Stomach smooth muscle (tissue), 2 donors: ENCODE data around the gene UBE2I.

Source experiments
- H3K27ac ChIP-seq: one replicate; pipeline ENCODE4 v1.7.0; 2013; ENCODE audit warnings: mild to moderate bottlenecking, low read length, inconsistent platforms
- H3K27me3 ChIP-seq, 2 donors: one replicate each; pipeline ENCODE4 v1.7.0; 2013; ENCODE audit warnings: low read length in 2 of 2; ENCODE audit not compliant: insufficient read depth in 2 of 2, control insufficient read depth in 1 of 2
- H3K36me3 ChIP-seq, 2 donors: one replicate each; pipeline ENCODE4 v1.7.0; 2013; ENCODE audit warnings: low read length in 2 of 2; ENCODE audit not compliant: control insufficient read depth in 2 of 2, insufficient read depth in 2 of 2
- H3K4me1 ChIP-seq: one replicate; pipeline ENCODE4 v1.7.0; 2013; ENCODE audit warnings: low read length; ENCODE audit not compliant: control insufficient read depth, insufficient read depth
- H3K4me3 ChIP-seq, 2 donors: one replicate each; pipeline ENCODE4 v1.7.0; 2013; ENCODE audit warnings: low read length in 2 of 2
- H3K9ac ChIP-seq, 2 donors: one replicate each; pipeline ENCODE4 v1.7.0; 2013; ENCODE audit warnings: low read length in 2 of 2, mild to moderate bottlenecking in 1 of 2
- H3K9me3 ChIP-seq, 2 donors: one replicate each; pipeline ENCODE4 v1.7.0; 2013; ENCODE audit warnings: low read length in 2 of 2; ENCODE audit not compliant: control insufficient read depth in 2 of 2
- donor health status: healthy.
- donor health status: Pancreatic carcinoma.

The UBE2I gene

GRCh38 chr16:1345651-1346421 lies 36.4 kb downstream of the UBE2I start:
- no peak overlapping the region for H3K4me3 ChIP-seq
- peaks cover 3 to 10% of the 10 kb centered on the region in 2 donors for H3K36me3 ChIP-seq
- H3K4me1 ChIP-seq: peaks cover 18% of the 10 kb centered on the region
- H3K27me3 ChIP-seq: peaks cover 0 to 2% of the 10 kb centered on the region in 2 donors
- no peak overlapping the region for H3K27ac ChIP-seq
- no peaks in the 10 kb centered on the region for H3K9me3 ChIP-seq
- H3K9ac ChIP-seq: no peak overlapping the region

GRCh38 chr16:1346422-1347285 lies 37.2 kb downstream of the UBE2I start:
- Histone ChIP-seq H3K9me3 (no peaks in the 10 kb centered on the region), H3K27ac (no peak overlapping the region), H3K4me1 (peaks cover 25% of the 10 kb centered on the region), H3K4me3 (no peak overlapping the region), H3K27me3 (peaks cover 0 to 2% of the 10 kb centered on the region in 2 donors), H3K9ac (no peak overlapping the region), H3K36me3 (peaks cover 3 to 10% of the 10 kb centered on the region in 2 donors)

- peaks cover 3 to 10% of the 10 kb centered on the region in 2 donors for H3K36me3 ChIP-seq
- H3K27ac ChIP-seq: no peak overlapping the region
- H3K9me3 ChIP-seq: no peaks in the 10 kb centered on the region
- H3K9ac ChIP-seq: no peak overlapping the region
- peaks cover 24% of the 10 kb centered on the region for H3K4me1 ChIP-seq
- peaks cover 0 to 2% of the 10 kb centered on the region in 2 donors for H3K27me3 ChIP-seq
- H3K4me3 ChIP-seq: no peak overlapping the region
Measured at GRCh38 chr16:1347286-1347855, 37.9 kb downstream of the UBE2I start.

DNA sequence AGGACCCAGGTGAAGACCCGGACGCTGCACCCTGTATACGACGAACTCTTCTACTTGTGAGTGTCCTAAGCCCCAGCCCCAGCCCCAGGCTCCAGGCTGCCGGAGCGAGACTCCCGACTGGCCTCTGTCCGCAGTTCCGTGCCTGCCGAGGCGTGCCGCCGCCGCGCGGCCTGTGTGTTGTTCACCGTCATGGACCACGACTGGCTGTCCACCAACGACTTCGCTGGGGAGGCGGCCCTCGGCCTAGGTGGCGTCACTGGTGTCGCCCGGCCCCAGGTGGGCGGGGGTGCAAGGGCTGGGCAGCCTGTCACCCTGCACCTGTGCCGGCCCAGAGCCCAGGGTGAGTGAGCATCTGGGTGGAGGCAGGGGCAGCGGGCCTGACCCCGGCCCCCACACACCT lies 38.5 kb downstream of the UBE2I start:
- no peak overlapping the region for H3K9ac ChIP-seq
- H3K36me3 ChIP-seq: peaks cover 3 to 10% of the 10 kb centered on the region in 2 donors
- no peaks in the 10 kb centered on the region for H3K9me3 ChIP-seq
- peaks cover 25% of the 10 kb centered on the region for H3K4me1 ChIP-seq
- no peaks in the 10 kb centered on the region for H3K27me3 ChIP-seq
- H3K4me3 ChIP-seq: no peak overlapping the region
- H3K27ac ChIP-seq: no peak overlapping the region

- Histone ChIP-seq H3K27ac (no peak overlapping the region), H3K9me3 (no peaks in the 10 kb centered on the region), H3K36me3 (peaks cover 3 to 10% of the 10 kb centered on the region in 2 donors), H3K4me1 (peaks cover 26% of the 10 kb centered on the region), H3K4me3 (no peak overlapping the region), H3K9ac (no peak overlapping the region), H3K27me3 (no peaks in the 10 kb centered on the region)
Measured at GRCh38 chr16:1348441-1348840, 39.0 kb downstream of the UBE2I start.

GRCh38 chr16:1348926-1349325 lies 39.5 kb downstream of the UBE2I start:
- H3K4me1 ChIP-seq: peaks cover 30% of the 10 kb centered on the region
- H3K36me3 ChIP-seq: peaks cover 3 to 10% of the 10 kb centered on the region in 2 donors
- H3K27me3 ChIP-seq: no peaks in the 10 kb centered on the region
- H3K9me3 ChIP-seq: no peaks in the 10 kb centered on the region
- no peak overlapping the region for H3K4me3 ChIP-seq
- H3K27ac ChIP-seq: no peak overlapping the region
- no peak overlapping the region for H3K9ac ChIP-seq

DNA sequence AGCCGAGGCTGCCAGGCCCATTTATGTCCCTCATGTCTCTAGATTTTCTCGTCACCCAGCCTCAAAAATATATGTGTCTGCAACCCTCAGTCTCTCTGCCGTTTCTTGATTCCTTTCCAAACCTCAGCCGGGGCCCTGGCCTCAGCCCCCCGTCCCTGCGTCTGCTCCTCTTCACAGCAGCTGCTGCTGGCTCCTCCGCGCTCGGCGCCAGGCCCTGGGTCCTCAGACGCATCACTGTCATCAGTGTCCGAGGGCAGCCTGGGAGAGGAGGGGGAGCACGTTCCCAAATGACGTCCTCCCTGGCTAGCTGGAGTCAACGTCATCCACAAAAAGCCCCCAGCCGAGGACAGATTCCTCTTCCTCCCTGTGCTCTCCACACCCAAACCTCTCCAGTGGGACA lies 39.9 kb downstream of the UBE2I start:
- Histone ChIP-seq H3K27me3 (no peaks in the 10 kb centered on the region), H3K9ac (no peak overlapping the region), H3K4me1 (peaks cover 32% of the 10 kb centered on the region)

GRCh38 chr16:1349951-1350350 lies 40.5 kb downstream of the UBE2I start:
- H3K4me1 ChIP-seq: peaks cover 32% of the 10 kb centered on the region
- H3K27me3 ChIP-seq: no peaks in the 10 kb centered on the region
- peaks cover 3 to 10% of the 10 kb centered on the region in 2 donors for H3K36me3 ChIP-seq
- no peak overlapping the region for H3K9ac ChIP-seq
- no peak overlapping the region for H3K4me3 ChIP-seq
- no peaks in the 10 kb centered on the region for H3K9me3 ChIP-seq
- no peak overlapping the region for H3K27ac ChIP-seq

More for the DNA sequence above, 39.9 kb downstream of the UBE2I start:
- H3K36me3 ChIP-seq: peaks cover 3 to 10% of the 10 kb centered on the region in 2 donors
- H3K4me3 ChIP-seq: no peak overlapping the region
- no peak overlapping the region for H3K27ac ChIP-seq
- no peaks in the 10 kb centered on the region for H3K9me3 ChIP-seq

DNA sequence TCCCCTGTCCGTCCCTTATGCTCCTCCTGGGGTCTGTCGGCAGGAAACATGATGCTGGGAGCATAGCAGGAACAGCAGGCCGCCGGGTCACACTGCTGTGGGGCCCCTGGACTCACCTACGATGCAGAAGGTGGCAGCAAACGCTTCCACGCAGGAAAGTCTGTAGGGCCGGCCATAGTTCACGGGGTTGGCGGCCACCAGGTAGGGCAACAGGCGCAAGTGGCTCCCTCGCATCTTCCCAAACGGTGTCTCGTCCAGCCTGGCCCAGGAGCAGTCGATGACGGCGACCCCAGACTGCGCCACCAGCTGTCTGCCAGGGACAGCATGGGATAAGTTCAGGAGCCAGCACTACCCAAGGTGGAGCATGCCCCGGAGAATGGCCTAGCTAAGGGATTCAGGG lies 41.3 kb downstream of the UBE2I start:
- Histone ChIP-seq H3K4me1 (peaks cover 32% of the 10 kb centered on the region), H3K4me3 (peak overlapping the region; percentile 91 to 94), H3K27me3 (no peaks in the 10 kb centered on the region), H3K36me3 (peaks cover 3 to 10% of the 10 kb centered on the region in 2 donors), H3K9me3 (no peaks in the 10 kb centered on the region), H3K9ac (peak overlapping the region; percentile 68 to 71), H3K27ac (no peak overlapping the region)

GRCh38 chr16:1351215-1351581 lies 41.8 kb downstream of the UBE2I start:
- peak overlapping the region; percentile 91 to 94 for H3K4me3 ChIP-seq
- H3K4me1 ChIP-seq: peaks cover 34% of the 10 kb centered on the region
- H3K9ac ChIP-seq: peak overlapping the region; percentile 68 to 71
- peaks cover 3 to 10% of the 10 kb centered on the region in 2 donors for H3K36me3 ChIP-seq
- no peak overlapping the region for H3K27ac ChIP-seq
- no peaks in the 10 kb centered on the region for H3K27me3 ChIP-seq
- no peaks in the 10 kb centered on the region for H3K9me3 ChIP-seq
